Endodermal cell (in vitro differentiated cells): Measurements from ENCODE around the gene NAA15. TPM values are rescaled to one million over a fixed set of nuclear protein-coding genes. Genes with fewer than 3 reads are reported as not detected.

Experiments used
- DNase-seq: peaks from one replicate; pipeline ENCODE4 v3.0.0-alpha.2; 2017
- H3K27ac ChIP-seq: 2 replicates; pipeline ENCODE4 v1.5.1; 2013; ENCODE audit warnings: mild to moderate bottlenecking, low read depth, low read length, moderate library complexity
- H3K27me3 ChIP-seq: 2 replicates; pipeline ENCODE4 v1.6.1; 2013; ENCODE audit warnings: mild to moderate bottlenecking, low read length, moderate library complexity; ENCODE audit not compliant: insufficient read depth, control insufficient read depth, poor library complexity, severe bottlenecking
- H3K36me3 ChIP-seq: 2 replicates; pipeline ENCODE4 v1.7.0; 2013; ENCODE audit warnings: mild to moderate bottlenecking, low read length, moderate library complexity; ENCODE audit not compliant: control insufficient read depth, insufficient read depth
- H3K4me1 ChIP-seq: one replicate; pipeline ENCODE4 v1.7.0; 2013; ENCODE audit warnings: low read length; ENCODE audit not compliant: control insufficient read depth, insufficient read depth
- H3K4me3 ChIP-seq: 2 replicates; pipeline ENCODE4 v1.5.1; 2013; ENCODE audit warnings: mild to moderate bottlenecking, low read length, moderate library complexity
- H3K9ac ChIP-seq: 2 replicates; pipeline ENCODE4 v1.6.1; 2013; ENCODE audit warnings: mild to moderate bottlenecking, low read length, moderate library complexity; ENCODE audit not compliant: poor library complexity, severe bottlenecking; ENCODE audit errors: extremely low read depth
- H3K9me3 ChIP-seq: 2 replicates; pipeline ENCODE4 v1.6.1; 2013; ENCODE audit warnings: mild to moderate bottlenecking, low read length, moderate library complexity; ENCODE audit not compliant: control insufficient read depth
- H3K27ac Mint-ChIP-seq: 2 replicates; pipeline ENCODE4 v1.8.0; 2020; ENCODE audit warnings: mixed read lengths
- H3K27me3 Mint-ChIP-seq: 2 replicates; pipeline ENCODE4 v1.8.0; 2021; ENCODE audit warnings: mild to moderate bottlenecking, mixed read lengths; ENCODE audit not compliant: insufficient read depth
- H3K36me3 Mint-ChIP-seq: 2 replicates; pipeline ENCODE4 v1.8.0; 2020; ENCODE audit warnings: low read depth, mixed read lengths
- H3K4me1 Mint-ChIP-seq: 2 replicates; pipeline ENCODE4 v1.8.0; 2020; ENCODE audit warnings: mixed read lengths
- H3K4me3 Mint-ChIP-seq: 2 replicates; pipeline ENCODE4 v1.8.0; 2020; ENCODE audit warnings: mild to moderate bottlenecking, moderate library complexity, mixed read lengths
- H3K9me3 Mint-ChIP-seq: 2 replicates; pipeline ENCODE4 v1.8.0; 2020; ENCODE audit warnings: mild to moderate bottlenecking, mixed read lengths
- WGBS, 2 experiments: methylation state at CpG; one replicate each; pipeline versions ENCODE4 v1.1.5 to v1.1.7; 2013; ENCODE audit warnings: missing lambda C conversion rate in 2 of 2, mixed read lengths in 1 of 2; ENCODE audit not compliant: insufficient coverage in 1 of 2, insufficient read length in 1 of 2; 5-methylcytosine and 5-hydroxymethylcytosine counted together
- total RNA-seq, 2 donors: library from RNA; stranded (reverse); fragmentation: NEBNext Ultra II Directional in 1 of 2; extraction: Animal tissue kit (Norgen Biotek cat#: 25700) in 1 of 2; gene quantifications; 2 replicates in 1 of 2; 3 replicates in 1 of 2; pipeline ENCODE4 v1.2.1, GENCODE V29; 2021
- TF ChIP-seq, protein P1 (sequence below): fragments of 200-600 bp; sonication (generic); conservative IDR thresholded peaks from 2 replicates; pipeline ENCODE4 v1.5.0; 2021; ENCODE audit warnings: antibody characterized with exemption, mild to moderate bottlenecking

The NAA15 gene
- total RNA-seq, 2 donors from 2014 or later: 64.7 to 78.9 TPM

DNA sequence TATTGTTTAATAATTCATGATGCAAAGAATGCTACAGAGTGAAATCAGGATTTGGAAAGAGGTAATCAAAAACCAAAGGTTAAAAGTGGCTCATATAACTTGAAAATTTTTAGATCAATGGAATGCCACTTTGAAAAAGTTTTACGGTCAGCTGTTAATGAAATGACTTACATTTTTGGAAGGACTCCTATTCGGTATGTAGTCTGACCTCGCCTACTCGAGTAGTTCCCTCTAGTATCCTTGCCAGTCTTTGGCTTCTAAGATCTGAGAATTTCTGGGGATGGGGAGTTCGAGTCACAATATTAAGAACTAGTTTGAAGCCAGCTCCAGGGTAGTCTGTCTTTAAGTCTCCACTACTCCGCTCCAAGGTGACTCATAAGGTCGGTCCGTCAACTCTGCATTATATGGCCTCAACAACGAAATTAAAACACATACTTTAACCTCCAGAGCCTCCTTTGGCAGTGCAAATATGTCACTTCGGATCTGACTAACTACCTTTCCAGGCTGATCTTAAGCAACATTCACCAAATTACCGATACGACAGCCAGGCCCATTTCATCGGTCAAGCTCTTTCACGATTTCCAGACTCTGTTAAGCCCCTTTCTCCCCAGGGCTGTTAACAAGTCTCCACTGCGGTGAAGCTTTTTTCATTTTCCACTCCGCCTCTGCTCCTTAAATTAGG lies 733 bp upstream of the NAA15 start:
- H3K27me3 Mint-ChIP-seq: no peaks in the 10 kb centered on the region
- H3K27ac ChIP-seq: peak overlapping the region; percentile 82
- WGBS, 2 experiments: 7 to 9% methylated on average over 15 to 16 of the region's 16 CpGs
- peak overlapping the region; percentile 84 for H3K9ac ChIP-seq
- peaks cover 20% of the 10 kb centered on the region for H3K4me1 Mint-ChIP-seq
- peaks cover 15% of the 10 kb centered on the region for H3K9me3 Mint-ChIP-seq
- H3K4me1 ChIP-seq: no peaks in the 10 kb centered on the region
- peak overlapping the region; percentile 97 for H3K4me3 ChIP-seq
- H3K36me3 ChIP-seq: peaks cover 22% of the 10 kb centered on the region
- peak overlapping the region; percentile 96 for H3K27ac Mint-ChIP-seq
- TF ChIP-seq, protein P1, sequence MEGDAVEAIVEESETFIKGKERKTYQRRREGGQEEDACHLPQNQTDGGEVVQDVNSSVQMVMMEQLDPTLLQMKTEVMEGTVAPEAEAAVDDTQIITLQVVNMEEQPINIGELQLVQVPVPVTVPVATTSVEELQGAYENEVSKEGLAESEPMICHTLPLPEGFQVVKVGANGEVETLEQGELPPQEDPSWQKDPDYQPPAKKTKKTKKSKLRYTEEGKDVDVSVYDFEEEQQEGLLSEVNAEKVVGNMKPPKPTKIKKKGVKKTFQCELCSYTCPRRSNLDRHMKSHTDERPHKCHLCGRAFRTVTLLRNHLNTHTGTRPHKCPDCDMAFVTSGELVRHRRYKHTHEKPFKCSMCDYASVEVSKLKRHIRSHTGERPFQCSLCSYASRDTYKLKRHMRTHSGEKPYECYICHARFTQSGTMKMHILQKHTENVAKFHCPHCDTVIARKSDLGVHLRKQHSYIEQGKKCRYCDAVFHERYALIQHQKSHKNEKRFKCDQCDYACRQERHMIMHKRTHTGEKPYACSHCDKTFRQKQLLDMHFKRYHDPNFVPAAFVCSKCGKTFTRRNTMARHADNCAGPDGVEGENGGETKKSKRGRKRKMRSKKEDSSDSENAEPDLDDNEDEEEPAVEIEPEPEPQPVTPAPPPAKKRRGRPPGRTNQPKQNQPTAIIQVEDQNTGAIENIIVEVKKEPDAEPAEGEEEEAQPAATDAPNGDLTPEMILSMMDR: no peak
- DNase-seq: no peak
- peak overlapping the region; percentile 91 for H3K4me3 Mint-ChIP-seq
- peaks cover 18% of the 10 kb centered on the region for H3K9me3 ChIP-seq
- H3K36me3 Mint-ChIP-seq: peaks cover 23% of the 10 kb centered on the region
- H3K27me3 ChIP-seq: no peaks in the 10 kb centered on the region

DNA sequence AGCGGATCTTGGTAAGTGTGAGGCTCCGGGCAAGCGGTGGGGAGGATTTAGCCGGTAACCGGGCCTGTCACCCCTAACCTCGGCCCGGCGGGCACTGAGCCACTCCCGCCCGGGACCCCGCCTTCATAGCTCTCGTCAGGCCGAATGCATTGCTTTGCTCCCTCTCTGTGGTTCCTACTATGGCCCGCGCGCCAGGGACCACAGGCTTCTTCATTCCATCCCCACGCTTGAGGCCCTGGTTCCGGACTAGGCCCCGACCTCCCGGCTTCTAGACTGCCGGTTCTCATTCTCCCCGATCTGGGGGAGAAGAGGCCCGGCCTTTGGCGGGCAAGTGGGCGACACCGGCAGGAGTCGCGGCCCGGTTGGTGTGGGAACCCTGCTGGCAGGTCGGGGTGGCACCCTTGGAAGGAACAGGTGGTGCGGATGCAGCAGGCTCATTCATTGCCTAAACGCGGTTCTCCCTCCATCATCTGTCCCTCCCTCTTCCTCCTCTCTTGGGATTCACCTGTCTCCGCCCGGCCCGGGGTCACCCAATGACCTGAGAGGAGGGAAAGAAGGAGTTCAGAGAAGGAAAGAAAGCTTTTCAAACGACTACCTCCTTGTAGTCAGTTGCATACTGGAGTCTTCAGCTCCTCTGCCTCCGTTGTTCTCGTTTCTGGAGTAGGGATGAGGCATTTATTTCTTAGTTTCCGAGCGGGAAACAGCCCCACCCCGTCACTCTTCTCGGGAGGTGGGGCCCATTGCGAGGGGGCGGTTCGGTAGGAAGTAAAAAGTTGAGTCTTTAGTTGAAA lies 711 bp downstream of the NAA15 start, which contains the start of gene NDUFC1:
TSS of gene NDUFC1 (minus strand) at position 657 of the 791 bp plus-strand sequence. CDS start 6,679 bp downstream, outside the sequence.
- TF ChIP-seq, protein P1: peak; percentile 48
- Mint-ChIP-seq H3K4me1 (peaks cover 20% of the 10 kb centered on the region), H3K27ac (peak within 1 kb of the TSS; percentile 98), H3K4me3 (peak within 1 kb of the TSS; percentile 91), H3K36me3 (peaks cover 33% of the 10 kb centered on the region), H3K27me3 (no peaks in the 10 kb centered on the region), H3K9me3 (peaks cover 15% of the 10 kb centered on the region)
- 0% methylated on average over 11 to 46 of the region's 46 CpGs for WGBS, 2 experiments
- Histone ChIP-seq H3K27ac (peak within 1 kb of the TSS; percentile 91), H3K4me3 (peak within 1 kb of the TSS; percentile 97), H3K9me3 (peaks cover 20% of the 10 kb centered on the region), H3K4me1 (no peaks in the 10 kb centered on the region), H3K27me3 (no peaks in the 10 kb centered on the region), H3K36me3 (peaks cover 30% of the 10 kb centered on the region), H3K9ac (peak within 1 kb of the TSS; percentile 84)
- peak; percentile 86 for DNase-seq

DNA sequence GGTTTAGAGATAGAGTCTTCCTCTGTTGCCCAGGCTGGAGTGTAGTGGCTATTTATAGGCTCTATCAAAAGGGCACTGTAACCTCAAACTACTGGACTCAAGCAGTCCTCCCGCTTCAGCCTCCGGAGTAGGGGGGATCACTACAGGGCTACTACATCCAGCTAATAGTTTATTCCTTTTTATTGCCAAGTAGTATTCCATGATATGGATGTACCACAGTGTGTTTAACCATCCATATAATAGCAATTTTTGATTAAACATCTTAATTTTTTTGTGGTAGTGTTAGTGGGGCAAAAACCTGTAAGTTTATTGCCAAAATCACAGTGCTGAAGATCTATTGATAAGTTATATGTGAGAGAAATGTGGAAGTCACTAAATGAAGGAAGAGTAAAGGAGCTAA lies 3.6 kb downstream of the NAA15 start:
- WGBS, 2 experiments: 83 to 100% methylated on average over 1 to 2 of the region's 2 CpGs
- no peak overlapping the region for H3K4me3 Mint-ChIP-seq

More for the DNA sequence above, 3.6 kb downstream of the NAA15 start:
- H3K9ac ChIP-seq: no peak overlapping the region
- TF ChIP-seq, protein P1: no peak
- H3K27ac ChIP-seq: no peak overlapping the region
- DNase-seq: no peak
- peaks cover 15% of the 10 kb centered on the region for H3K9me3 Mint-ChIP-seq
- no peak overlapping the region for H3K27ac Mint-ChIP-seq
- H3K9me3 ChIP-seq: peaks cover 20% of the 10 kb centered on the region
- peaks cover 42% of the 10 kb centered on the region for H3K36me3 ChIP-seq
- no peaks in the 10 kb centered on the region for H3K4me1 ChIP-seq
- no peaks in the 10 kb centered on the region for H3K27me3 Mint-ChIP-seq
- H3K36me3 Mint-ChIP-seq: peaks cover 45% of the 10 kb centered on the region
- peak overlapping the region; percentile 53 for H3K4me3 ChIP-seq
- peaks cover 13% of the 10 kb centered on the region for H3K4me1 Mint-ChIP-seq
- H3K27me3 ChIP-seq: no peaks in the 10 kb centered on the region
